Measurements from ENCODE around the gene LSM3. TPM values are rescaled to one million over a fixed set of nuclear protein-coding genes. Genes with fewer than 3 reads are reported as not detected.

The LSM3 gene
- total and polyA plus RNA-seq, 2 of the 4 experiments (the other 2 are of a cell fraction) = 3.4 to 11.5 TPM

DNA sequence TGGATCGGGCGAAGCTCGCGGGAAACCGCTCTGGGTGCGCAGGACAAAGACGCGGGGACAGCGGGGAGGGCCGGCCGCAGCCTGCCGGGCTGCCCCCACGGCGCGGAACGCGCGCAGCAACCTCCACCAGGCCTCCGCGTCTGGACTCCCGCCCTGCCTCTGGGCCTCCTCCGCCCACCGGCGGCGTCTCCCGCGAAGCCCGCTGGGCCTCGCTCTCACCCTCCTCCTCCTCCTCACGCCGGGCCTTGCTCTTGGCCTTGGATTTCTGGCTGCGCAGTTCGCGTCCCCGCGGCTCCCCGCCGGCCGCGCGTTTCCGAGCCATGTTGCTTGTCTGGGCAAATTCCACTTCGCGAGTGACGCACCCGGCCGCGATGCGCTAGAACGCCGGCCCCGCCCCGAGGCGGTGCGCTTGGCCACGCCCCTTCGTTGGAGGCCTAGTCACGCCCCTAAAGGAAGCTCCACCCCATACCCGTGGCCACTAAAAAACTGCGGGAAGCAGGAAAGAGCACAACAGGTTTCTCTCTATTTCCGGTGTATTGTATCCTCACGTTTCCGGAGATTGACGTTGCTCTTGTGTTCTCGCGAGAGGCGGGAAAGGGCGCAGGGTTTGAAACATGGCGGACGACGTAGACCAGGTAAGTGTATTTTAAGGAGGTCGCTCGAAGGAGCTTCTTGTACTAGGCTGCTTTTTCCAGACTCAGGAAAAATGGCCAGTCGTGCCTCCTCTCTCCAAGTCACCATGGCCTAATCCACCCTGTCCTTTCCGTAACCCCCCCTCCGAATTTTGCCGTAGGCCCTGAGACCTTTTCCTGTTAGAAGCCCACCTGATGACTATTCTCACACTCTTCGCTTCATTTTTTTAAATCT is at the start of gene LSM3, which contains the start of gene XPC (continued):
- peak; percentile 68; the same call in 1 of the 2 replicates for TF ChIP-seq MXI1 (IDR thresholded peaks at IDR 0.05; ENCODE audit: borderline replicate concordance, low read depth, low read length)
- TF ChIP-seq SMC3 (IDR thresholded peaks at IDR 0.05; ENCODE audit: low read depth, low read length) = no peak
- peak; percentile 96 for TF ChIP-seq POLR2A (IDR thresholded peaks at IDR 0.05; ENCODE audit: low read depth, low read length)
- TF ChIP-seq BHLHE40 (IDR thresholded peaks at IDR 0.05; ENCODE audit: low read depth, low read length) = peak; percentile 89
- TF ChIP-seq NFE2L2 (IDR thresholded peaks at IDR 0.05; ENCODE audit: low read depth, low read length) = no peak
- TF ChIP-seq MAZ (IDR thresholded peaks at IDR 0.05; ENCODE audit: borderline replicate concordance, low read depth, low read length) = peak; percentile 86; the same call in 1 of the 2 replicates

DNA sequence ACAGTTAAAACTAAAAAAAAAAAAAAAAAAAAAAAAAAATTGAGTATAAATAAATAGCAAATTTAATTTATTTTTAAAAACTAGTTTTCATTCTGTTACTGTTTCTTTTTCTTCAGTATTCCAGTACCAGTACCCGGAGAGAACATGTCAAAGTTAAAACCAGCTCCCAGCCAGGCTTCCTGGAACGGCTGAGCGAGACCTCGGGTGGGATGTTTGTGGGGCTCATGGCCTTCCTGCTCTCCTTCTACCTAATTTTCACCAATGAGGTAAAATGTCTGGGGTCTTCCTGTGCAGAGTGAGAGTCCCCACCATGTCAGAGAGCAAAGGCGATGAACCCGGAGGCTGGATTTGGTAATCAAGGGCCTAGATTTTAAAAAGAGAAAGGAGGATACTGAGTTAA is 49.3 kb upstream of the LSM3 start:
- no peak overlapping the region for H2BK15ac ChIP-seq (ENCODE audit: low read depth, low read length)
- no TSS peak for BruUV-seq (replicated peaks)
- no peak overlapping the region for H3K27ac ChIP-seq (ENCODE audit: insufficient read depth, low read length)
- H2AK9ac ChIP-seq (replicated peaks; ENCODE audit: low read depth, low read length, poor library complexity) = no peak overlapping the region
- WGBS, 2 experiments (ENCODE audit: extremely low coverage in 2 of 2, insufficient read length in 1 of 2) = no CpG with 5 or more reads among the region's 6 CpGs
- H3K18ac ChIP-seq (ENCODE audit: low read depth, low read length) = no peak overlapping the region
- H3K27me3 ChIP-seq (ENCODE audit: control insufficient read depth, insufficient read depth, low read length) = no peaks in the 10 kb centered on the region
- no peak overlapping the region for H4K8ac ChIP-seq (ENCODE audit: low read depth in 2 of 2, low read length in 2 of 2)
- in situ Hi-C loops (cut with MboI; ENCODE audit: low sequenced_read_pairs) (loop anchor here (25.0 kb wide), 1 partner anchor 92 kb away; no protein-coding TSS in a partner anchor), intact Hi-C loops (cut with micrococcal nuclease) (loop anchor here (5.0 kb wide), 1 partner anchor 338 kb away; no protein-coding TSS in a partner anchor), dilution Hi-C loops (cut with HindIII; ENCODE audit: low sequenced_read_pairs, unreplicated experiment) (no loop called here)
- no peak overlapping the region for H2AFZ ChIP-seq (replicated peaks; ENCODE audit: low read length, poor library complexity)
- H3K9ac ChIP-seq (ENCODE audit: low read depth, low read length) = no peak overlapping the region
- H3K4me1 ChIP-seq (ENCODE audit: control insufficient read depth, insufficient read depth, low read length) = peaks cover 11% of the 10 kb centered on the region
- no peaks in the 10 kb centered on the region for H3K9me3 ChIP-seq (ENCODE audit: control insufficient read depth, insufficient read depth, low read length)
- peaks cover 27% of the 10 kb centered on the region for H3K9me1 ChIP-seq (ENCODE audit: insufficient read depth, low read length)
- no peak overlapping the region for H3K4ac ChIP-seq (ENCODE audit: low read depth, low read length)
- CTCF ChIA-PET = no interaction called here
- H2BK120ac ChIP-seq (ENCODE audit: low read depth, low read length) = no peak overlapping the region
- H3K4me3 ChIP-seq (ENCODE audit: insufficient read depth, low read depth, low read length) = no peak overlapping the region
- H3K14ac ChIP-seq (replicated peaks; ENCODE audit: low read depth, low read length) = no peak overlapping the region
- DNase-seq (no peak), ATAC-seq (ENCODE audit: low read depth) (no peak)
- POLR2A ChIA-PET (ENCODE audit: unreplicated experiment) = no interaction called here
- H3K79me1 ChIP-seq (ENCODE audit: low read depth in 1 of 2, low read length in 2 of 2) = peaks cover 19 to 67% of the 10 kb centered on the region in 2 experiments
- peaks cover 32% of the 10 kb centered on the region for H4K20me1 ChIP-seq (ENCODE audit: insufficient read depth, low read length)
- H2BK5ac ChIP-seq (ENCODE audit: low read depth, low read length, poor library complexity, severe bottlenecking) = no peak overlapping the region
- no peak overlapping the region for H2BK20ac ChIP-seq (ENCODE audit: low read depth, low read length)
- H2AK5ac ChIP-seq (ENCODE audit: low read depth, low read length) = no peak overlapping the region
- H4K5ac ChIP-seq (ENCODE audit: low read depth, low read length) = no peak overlapping the region
- no peak overlapping the region for H3K4me2 ChIP-seq (ENCODE audit: low read depth, low read length)
- H3K23ac ChIP-seq (ENCODE audit: low read depth, low read length) = no peak overlapping the region; the same call in 1 of the 2 replicates
- H4K91ac ChIP-seq (ENCODE audit: insufficient read depth, low read depth, low read length) = no peak overlapping the region
- H3K36me3 ChIP-seq (ENCODE audit: control insufficient read depth, insufficient read depth, low read length) = peaks cover 60% of the 10 kb centered on the region
- no peak overlapping the region for H3K56ac ChIP-seq (ENCODE audit: extremely low read depth, insufficient read depth, low read length)
- TF ChIP-seq SMC3 (IDR thresholded peaks at IDR 0.05; ENCODE audit: low read depth, low read length) = no peak
- no peak for TF ChIP-seq FOS (IDR thresholded peaks at IDR 0.05; ENCODE audit: low read depth, low read length)
- no peak for TF ChIP-seq CEBPB (IDR thresholded peaks at IDR 0.05; ENCODE audit: low read depth, low read length)
- TF ChIP-seq, protein P1, sequence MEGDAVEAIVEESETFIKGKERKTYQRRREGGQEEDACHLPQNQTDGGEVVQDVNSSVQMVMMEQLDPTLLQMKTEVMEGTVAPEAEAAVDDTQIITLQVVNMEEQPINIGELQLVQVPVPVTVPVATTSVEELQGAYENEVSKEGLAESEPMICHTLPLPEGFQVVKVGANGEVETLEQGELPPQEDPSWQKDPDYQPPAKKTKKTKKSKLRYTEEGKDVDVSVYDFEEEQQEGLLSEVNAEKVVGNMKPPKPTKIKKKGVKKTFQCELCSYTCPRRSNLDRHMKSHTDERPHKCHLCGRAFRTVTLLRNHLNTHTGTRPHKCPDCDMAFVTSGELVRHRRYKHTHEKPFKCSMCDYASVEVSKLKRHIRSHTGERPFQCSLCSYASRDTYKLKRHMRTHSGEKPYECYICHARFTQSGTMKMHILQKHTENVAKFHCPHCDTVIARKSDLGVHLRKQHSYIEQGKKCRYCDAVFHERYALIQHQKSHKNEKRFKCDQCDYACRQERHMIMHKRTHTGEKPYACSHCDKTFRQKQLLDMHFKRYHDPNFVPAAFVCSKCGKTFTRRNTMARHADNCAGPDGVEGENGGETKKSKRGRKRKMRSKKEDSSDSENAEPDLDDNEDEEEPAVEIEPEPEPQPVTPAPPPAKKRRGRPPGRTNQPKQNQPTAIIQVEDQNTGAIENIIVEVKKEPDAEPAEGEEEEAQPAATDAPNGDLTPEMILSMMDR (conservative IDR thresholded peaks at IDR 0.05; ENCODE audit: low read depth, low read length) = no peak
- no peak for TF ChIP-seq POLR2A (IDR thresholded peaks at IDR 0.05; ENCODE audit: low read depth, low read length)
- no peak for TF ChIP-seq BHLHE40 (IDR thresholded peaks at IDR 0.05; ENCODE audit: low read depth, low read length)
- no peak for TF ChIP-seq NFE2L2 (IDR thresholded peaks at IDR 0.05; ENCODE audit: low read depth, low read length)
- TF ChIP-seq RCOR1 (IDR thresholded peaks at IDR 0.05; ENCODE audit: insufficient replicate concordance, low read length) = no peak
- TF ChIP-seq CHD1 (IDR thresholded peaks at IDR 0.05; ENCODE audit: low read depth, low read length) = no peak
- TF ChIP-seq, protein P2, sequence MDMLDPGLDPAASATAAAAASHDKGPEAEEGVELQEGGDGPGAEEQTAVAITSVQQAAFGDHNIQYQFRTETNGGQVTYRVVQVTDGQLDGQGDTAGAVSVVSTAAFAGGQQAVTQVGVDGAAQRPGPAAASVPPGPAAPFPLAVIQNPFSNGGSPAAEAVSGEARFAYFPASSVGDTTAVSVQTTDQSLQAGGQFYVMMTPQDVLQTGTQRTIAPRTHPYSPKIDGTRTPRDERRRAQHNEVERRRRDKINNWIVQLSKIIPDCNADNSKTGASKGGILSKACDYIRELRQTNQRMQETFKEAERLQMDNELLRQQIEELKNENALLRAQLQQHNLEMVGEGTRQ (IDR thresholded peaks at IDR 0.05; ENCODE audit: low read depth, low read length) = no peak
- TF ChIP-seq MAZ (IDR thresholded peaks at IDR 0.05; ENCODE audit: borderline replicate concordance, low read depth, low read length) = no peak
